G401.6 (cell line): ENCODE measurements around the gene PFN1.
"Not testable (repeated sequence)": the region's sequence is repeated elsewhere in the genome, so short reads cannot be mapped to it uniquely, and the experiment has no call there.

Experiments used
- FAIRE-seq: peaks from 2 replicates; lab custom pipeline; 2012; peaks lifted over from hg19 to GRCh38; lab: Jason Lieb, UNC

PFN1 gene

GRCh38 chr17:4921320-4921719 is 27.0 kb downstream of the PFN1 start:
- no peak for FAIRE-seq

GRCh38 chr17:4920351-4921048 is 27.8 kb downstream of the PFN1 start:
- no peak for FAIRE-seq

GRCh38 chr17:4919511-4920047 is 28.8 kb downstream of the PFN1 start:
- FAIRE-seq = no peak

- not testable (repeated sequence) for FAIRE-seq
Measured at GRCh38 chr17:4914551-4914950, 33.8 kb downstream of the PFN1 start.

GRCh38 chr17:4913994-4914393 is 34.3 kb downstream of the PFN1 start:
- FAIRE-seq = no peak

- peak; percentile 94 for FAIRE-seq
Measured at GRCh38 chr17:4908711-4909496, 39.4 kb downstream of the PFN1 start.

GRCh38 chr17:4908301-4908700 is 40.0 kb downstream of the PFN1 start:
- FAIRE-seq = no peak

- not testable (repeated sequence) for FAIRE-seq
Measured at GRCh38 chr17:4906642-4907041, 41.7 kb downstream of the PFN1 start.

- peak; percentile 94 for FAIRE-seq
Measured at GRCh38 chr17:4903051-4903818, 45.1 kb downstream of the PFN1 start, which contains the start of gene CHRNE. TSS of gene CHRNE (minus strand) at chr17:4903098. CDS start at chr17:4903063, 35 bp downstream.

- no peak for FAIRE-seq
Measured at GRCh38 chr17:4902540-4902939, 45.8 kb downstream of the PFN1 start.

- FAIRE-seq = no peak
Measured at GRCh38 chr17:4901648-4902344, 46.5 kb downstream of the PFN1 start.

GRCh38 chr17:4901108-4901647 is 47.2 kb downstream of the PFN1 start:
- FAIRE-seq = no peak

- no peak for FAIRE-seq
Measured at GRCh38 chr17:4900231-4901107, 47.9 kb downstream of the PFN1 start.

GRCh38 chr17:4899341-4900230 is 48.7 kb downstream of the PFN1 start, which contains the start of gene C17orf107:
TSS of gene C17orf107 (plus strand) at chr17:4899536. CDS start at chr17:4899763, 227 bp downstream.
- no peak for FAIRE-seq

GRCh38 chr17:4898927-4899326 is 49.4 kb downstream of the PFN1 start:
- FAIRE-seq = no peak

GRCh38 chr17:4898351-4898750 is 50.0 kb downstream of the PFN1 start:
- FAIRE-seq = no peak

- no peak for FAIRE-seq
Measured at GRCh38 chr17:4897785-4898184, 50.5 kb downstream of the PFN1 start.

- no peak for FAIRE-seq
Measured at GRCh38 chr17:4897198-4897687, 51.1 kb downstream of the PFN1 start.
